Measurements from ENCODE around the gene PRKCA.

PRKCA gene

DNA sequence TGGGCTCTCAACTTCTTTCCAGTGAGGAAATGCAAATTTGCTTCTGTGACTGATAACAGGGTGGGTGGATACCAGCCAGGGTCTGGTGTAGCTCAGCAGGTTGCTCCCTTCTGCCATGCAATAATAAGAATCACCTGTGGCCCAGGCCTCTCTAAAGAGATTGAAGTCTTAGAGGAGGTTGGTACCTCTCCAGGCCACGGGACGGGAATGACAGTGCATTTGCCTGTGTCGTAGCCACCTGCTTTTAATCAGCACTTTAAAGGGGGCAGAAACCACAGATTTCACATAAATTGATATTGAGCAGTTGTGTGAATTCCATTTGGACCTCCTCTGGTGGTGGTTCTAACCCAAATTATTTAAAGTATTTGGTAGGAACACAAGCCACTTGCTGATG lies 246.9 kb downstream of the PRKCA start:
- peak; percentile 77 for ATAC-seq
- TF ChIP-seq ISL1 (CRISPR knock-in tag; IDR thresholded peaks at IDR 0.05) (peak; percentile 57), TOX (CRISPR knock-in tag; IDR thresholded peaks at IDR 0.05; ENCODE audit: borderline replicate concordance) (no peak), TCF4 (CRISPR knock-in tag; IDR thresholded peaks at IDR 0.05; ENCODE audit: borderline replicate concordance) (peak; percentile 46; the same call in 1 of the 2 replicates), CSDC2 (CRISPR knock-in tag; IDR thresholded peaks at IDR 0.05) (0 out of 2 replicates have a peak, but pooled peaks have one; percentile 26), RARB (CRISPR knock-in tag; IDR thresholded peaks at IDR 0.05) (no peak)

DNA sequence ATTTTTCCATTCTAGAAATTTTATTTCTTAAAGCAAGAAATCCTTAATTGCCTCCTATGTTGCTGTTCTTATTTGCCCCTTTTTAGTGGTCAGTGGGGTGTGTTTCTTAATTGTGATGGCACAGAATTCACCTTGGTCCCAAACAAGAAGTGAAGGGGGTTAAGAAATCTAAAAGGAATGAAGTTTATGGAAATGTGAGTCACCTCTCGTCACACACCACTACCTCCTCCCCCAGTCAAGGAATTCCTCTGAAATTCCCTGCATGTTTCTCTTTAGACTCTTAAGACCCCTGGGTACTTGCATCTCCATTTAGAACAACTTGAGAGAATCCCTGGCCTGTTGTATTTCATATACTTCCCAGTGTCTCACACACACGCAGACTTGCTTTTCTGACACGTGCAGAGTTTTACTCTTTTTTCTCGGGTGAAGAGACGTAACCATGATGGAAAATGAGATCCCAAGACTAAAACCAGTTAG lies 247.4 kb downstream of the PRKCA start:
- TF ChIP-seq PPARA (CRISPR knock-in tag; IDR thresholded peaks at IDR 0.05; ENCODE audit: borderline replicate concordance) (no peak), ISL1 (CRISPR knock-in tag; IDR thresholded peaks at IDR 0.05) (peak; percentile 35; the same call in 1 of the 2 replicates), ARNTL (CRISPR knock-in tag; IDR thresholded peaks at IDR 0.05; ENCODE audit: borderline replicate concordance, low read depth) (no peak), TOX (CRISPR knock-in tag; IDR thresholded peaks at IDR 0.05; ENCODE audit: borderline replicate concordance) (no peak), BACH2 (CRISPR knock-in tag; IDR thresholded peaks at IDR 0.05; ENCODE audit: borderline replicate concordance) (no peak), ZNF70 (CRISPR knock-in tag; IDR thresholded peaks at IDR 0.05) (no peak)
- TF ChIP-seq, protein P1, sequence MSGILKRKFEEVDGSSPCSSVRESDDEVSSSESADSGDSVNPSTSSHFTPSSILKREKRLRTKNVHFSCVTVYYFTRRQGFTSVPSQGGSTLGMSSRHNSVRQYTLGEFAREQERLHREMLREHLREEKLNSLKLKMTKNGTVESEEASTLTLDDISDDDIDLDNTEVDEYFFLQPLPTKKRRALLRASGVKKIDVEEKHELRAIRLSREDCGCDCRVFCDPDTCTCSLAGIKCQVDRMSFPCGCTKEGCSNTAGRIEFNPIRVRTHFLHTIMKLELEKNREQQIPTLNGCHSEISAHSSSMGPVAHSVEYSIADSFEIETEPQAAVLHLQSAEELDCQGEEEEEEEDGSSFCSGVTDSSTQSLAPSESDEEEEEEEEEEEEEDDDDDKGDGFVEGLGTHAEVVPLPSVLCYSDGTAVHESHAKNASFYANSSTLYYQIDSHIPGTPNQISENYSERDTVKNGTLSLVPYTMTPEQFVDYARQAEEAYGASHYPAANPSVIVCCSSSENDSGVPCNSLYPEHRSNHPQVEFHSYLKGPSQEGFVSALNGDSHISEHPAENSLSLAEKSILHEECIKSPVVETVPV (CRISPR knock-in tag; IDR thresholded peaks at IDR 0.05), result no peak
- TF ChIP-seq, protein P2, sequence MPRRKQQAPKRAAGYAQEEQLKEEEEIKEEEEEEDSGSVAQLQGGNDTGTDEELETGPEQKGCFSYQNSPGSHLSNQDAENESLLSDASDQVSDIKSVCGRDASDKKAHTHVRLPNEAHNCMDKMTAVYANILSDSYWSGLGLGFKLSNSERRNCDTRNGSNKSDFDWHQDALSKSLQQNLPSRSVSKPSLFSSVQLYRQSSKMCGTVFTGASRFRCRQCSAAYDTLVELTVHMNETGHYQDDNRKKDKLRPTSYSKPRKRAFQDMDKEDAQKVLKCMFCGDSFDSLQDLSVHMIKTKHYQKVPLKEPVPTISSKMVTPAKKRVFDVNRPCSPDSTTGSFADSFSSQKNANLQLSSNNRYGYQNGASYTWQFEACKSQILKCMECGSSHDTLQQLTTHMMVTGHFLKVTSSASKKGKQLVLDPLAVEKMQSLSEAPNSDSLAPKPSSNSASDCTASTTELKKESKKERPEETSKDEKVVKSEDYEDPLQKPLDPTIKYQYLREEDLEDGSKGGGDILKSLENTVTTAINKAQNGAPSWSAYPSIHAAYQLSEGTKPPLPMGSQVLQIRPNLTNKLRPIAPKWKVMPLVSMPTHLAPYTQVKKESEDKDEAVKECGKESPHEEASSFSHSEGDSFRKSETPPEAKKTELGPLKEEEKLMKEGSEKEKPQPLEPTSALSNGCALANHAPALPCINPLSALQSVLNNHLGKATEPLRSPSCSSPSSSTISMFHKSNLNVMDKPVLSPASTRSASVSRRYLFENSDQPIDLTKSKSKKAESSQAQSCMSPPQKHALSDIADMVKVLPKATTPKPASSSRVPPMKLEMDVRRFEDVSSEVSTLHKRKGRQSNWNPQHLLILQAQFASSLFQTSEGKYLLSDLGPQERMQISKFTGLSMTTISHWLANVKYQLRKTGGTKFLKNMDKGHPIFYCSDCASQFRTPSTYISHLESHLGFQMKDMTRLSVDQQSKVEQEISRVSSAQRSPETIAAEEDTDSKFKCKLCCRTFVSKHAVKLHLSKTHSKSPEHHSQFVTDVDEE (CRISPR knock-in tag; IDR thresholded peaks at IDR 0.05), result no peak
- peak; percentile 70 for ATAC-seq

DNA sequence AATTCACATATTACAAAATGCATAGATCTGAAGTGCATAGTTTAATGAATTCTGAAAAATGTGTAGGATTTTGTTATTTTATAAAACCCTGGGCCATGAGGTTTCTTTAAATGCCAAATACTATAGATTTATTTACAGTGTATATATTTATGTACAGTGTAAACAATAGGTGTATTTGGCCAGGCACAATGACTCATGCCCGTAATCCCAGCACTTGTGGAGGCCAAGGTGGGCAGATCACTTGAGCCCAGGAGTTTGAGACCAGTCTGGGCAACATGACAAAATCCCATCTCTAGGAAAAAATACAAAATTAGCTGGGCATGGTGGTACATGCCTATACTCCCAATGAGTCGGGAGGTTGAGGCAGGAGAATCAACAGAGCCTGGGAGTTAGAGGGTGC lies 249.4 kb downstream of the PRKCA start:
- TF ChIP-seq, protein P2 (CRISPR knock-in tag; IDR thresholded peaks at IDR 0.05), result no peak
- no peak for TF ChIP-seq GLIS3 (CRISPR knock-in tag; IDR thresholded peaks at IDR 0.05)
- TF ChIP-seq ISL1 (CRISPR knock-in tag; IDR thresholded peaks at IDR 0.05), result no peak
- no peak for TF ChIP-seq ZFP3 (CRISPR knock-in tag; IDR thresholded peaks at IDR 0.05)
- TF ChIP-seq BACH2 (CRISPR knock-in tag; IDR thresholded peaks at IDR 0.05; ENCODE audit: borderline replicate concordance), result no peak
- no peak for TF ChIP-seq TCF4 (CRISPR knock-in tag; IDR thresholded peaks at IDR 0.05; ENCODE audit: borderline replicate concordance)
- TF ChIP-seq, protein P3, sequence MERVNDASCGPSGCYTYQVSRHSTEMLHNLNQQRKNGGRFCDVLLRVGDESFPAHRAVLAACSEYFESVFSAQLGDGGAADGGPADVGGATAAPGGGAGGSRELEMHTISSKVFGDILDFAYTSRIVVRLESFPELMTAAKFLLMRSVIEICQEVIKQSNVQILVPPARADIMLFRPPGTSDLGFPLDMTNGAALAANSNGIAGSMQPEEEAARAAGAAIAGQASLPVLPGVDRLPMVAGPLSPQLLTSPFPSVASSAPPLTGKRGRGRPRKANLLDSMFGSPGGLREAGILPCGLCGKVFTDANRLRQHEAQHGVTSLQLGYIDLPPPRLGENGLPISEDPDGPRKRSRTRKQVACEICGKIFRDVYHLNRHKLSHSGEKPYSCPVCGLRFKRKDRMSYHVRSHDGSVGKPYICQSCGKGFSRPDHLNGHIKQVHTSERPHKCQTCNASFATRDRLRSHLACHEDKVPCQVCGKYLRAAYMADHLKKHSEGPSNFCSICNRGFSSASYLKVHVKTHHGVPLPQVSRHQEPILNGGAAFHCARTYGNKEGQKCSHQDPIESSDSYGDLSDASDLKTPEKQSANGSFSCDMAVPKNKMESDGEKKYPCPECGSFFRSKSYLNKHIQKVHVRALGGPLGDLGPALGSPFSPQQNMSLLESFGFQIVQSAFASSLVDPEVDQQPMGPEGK (CRISPR knock-in tag; IDR thresholded peaks at IDR 0.05; ENCODE audit: borderline replicate concordance), result no peak
- TF ChIP-seq RARB (CRISPR knock-in tag; IDR thresholded peaks at IDR 0.05), result no peak
- TF ChIP-seq ARNTL (CRISPR knock-in tag; IDR thresholded peaks at IDR 0.05; ENCODE audit: borderline replicate concordance, low read depth), result no peak
- TF ChIP-seq TOX (CRISPR knock-in tag; IDR thresholded peaks at IDR 0.05; ENCODE audit: borderline replicate concordance), result no peak
- TF ChIP-seq, protein P4, sequence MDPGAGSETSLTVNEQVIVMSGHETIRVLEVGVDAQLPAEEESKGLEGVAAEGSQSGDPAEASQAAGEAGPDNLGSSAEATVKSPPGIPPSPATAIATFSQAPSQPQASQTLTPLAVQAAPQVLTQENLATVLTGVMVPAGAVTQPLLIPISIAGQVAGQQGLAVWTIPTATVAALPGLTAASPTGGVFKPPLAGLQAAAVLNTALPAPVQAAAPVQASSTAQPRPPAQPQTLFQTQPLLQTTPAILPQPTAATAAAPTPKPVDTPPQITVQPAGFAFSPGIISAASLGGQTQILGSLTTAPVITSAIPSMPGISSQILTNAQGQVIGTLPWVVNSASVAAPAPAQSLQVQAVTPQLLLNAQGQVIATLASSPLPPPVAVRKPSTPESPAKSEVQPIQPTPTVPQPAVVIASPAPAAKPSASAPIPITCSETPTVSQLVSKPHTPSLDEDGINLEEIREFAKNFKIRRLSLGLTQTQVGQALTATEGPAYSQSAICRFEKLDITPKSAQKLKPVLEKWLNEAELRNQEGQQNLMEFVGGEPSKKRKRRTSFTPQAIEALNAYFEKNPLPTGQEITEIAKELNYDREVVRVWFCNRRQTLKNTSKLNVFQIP (CRISPR knock-in tag; IDR thresholded peaks at IDR 0.05; ENCODE audit: borderline replicate concordance, low read depth), result no peak
- no peak for ATAC-seq
